ENCODE data around the gene SAA2. TPM values are rescaled to one million over a fixed set of nuclear protein-coding genes. Genes with fewer than 3 reads are reported as not detected.
A peak's percentile ranks its signal among the peaks of the same experiment; 100 is the strongest.
"Not testable (repeated sequence)": the region's sequence is repeated elsewhere in the genome, so short reads cannot be mapped to it uniquely, and the experiment has no call there.

SAA2 gene
- polyA plus RNA-seq, 1 donor = not detected

GRCh38 chr11:18247191-18247581 lies 1.3 kb downstream of the SAA2 start:
- not testable (repeated sequence) for DNase-seq

DNA sequence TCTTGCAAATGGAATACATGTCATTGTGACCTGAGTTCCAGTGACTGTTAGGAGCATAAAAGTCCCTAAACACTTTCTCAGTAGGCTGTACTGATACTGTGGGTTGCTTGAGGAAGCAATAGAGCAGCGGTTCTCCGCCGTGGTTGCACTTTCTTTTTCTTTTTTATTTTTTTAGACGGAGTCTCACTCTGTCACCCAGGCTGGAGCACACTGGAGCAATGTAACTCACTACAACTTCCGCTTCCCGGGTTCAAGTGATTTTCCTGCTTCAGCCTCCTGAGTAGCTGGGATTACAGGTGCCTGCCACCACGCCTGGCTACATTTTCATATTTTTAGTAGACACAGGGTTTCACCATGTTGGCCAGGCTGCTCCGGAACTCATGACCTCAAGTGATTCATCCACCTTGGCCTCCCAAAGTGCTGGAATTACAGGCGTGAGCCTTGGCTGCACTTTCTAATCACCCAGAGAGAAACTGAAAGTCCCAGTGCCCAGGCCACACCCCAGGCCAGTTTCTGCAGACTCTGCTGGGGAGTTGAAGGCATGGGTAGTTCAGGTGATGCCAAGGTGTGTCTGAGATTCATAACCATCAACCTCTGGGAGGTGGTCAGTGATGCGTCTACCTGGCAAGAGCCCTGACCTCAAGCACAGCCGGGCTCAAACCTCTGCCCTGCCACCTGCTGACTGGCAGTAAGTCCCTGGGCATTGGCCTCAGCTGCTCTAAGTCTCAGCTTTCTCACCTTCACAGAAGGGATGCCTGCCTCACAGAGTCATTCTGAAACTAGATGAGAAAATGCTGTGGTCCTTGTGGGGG lies 1.9 kb downstream of the SAA2 start:
- DNase-seq = not testable (repeated sequence)

- no peak for DNase-seq
These were observed 3.1 kb downstream of the SAA2 start for GRCh38 chr11:18245396-18245795.

DNA sequence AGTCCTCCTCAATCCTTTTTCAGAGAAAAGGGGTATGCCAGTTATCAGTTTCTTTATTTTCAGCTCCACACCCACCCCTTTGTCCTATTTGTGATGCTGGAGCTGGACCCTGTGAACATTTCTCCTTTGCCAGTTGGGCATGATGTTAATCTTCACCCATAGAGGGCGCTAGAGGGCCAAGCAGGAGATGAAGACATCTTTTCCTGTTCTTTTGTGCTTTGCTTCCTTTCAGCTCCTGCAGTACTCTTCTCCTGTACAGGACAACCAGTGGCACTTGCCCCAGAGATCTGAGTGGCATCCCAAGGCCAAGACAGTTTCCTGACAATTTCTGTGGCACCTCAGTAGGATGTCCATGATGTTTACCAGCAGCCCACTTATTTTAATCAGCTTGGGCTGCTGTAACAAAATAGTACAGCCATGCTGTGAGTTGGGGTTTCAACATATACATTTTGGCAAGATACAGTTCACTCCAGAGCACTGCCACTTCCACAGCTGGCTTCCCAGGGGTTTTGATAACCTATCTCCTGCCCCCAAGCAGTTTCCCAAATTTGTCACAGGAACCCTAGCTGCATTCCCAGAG lies 4.6 kb downstream of the SAA2 start:
- DNase-seq = peak; percentile 22

- no peak for DNase-seq
These were observed 8.8 kb downstream of the SAA2 start for GRCh38 chr11:18239655-18240054.

DNA sequence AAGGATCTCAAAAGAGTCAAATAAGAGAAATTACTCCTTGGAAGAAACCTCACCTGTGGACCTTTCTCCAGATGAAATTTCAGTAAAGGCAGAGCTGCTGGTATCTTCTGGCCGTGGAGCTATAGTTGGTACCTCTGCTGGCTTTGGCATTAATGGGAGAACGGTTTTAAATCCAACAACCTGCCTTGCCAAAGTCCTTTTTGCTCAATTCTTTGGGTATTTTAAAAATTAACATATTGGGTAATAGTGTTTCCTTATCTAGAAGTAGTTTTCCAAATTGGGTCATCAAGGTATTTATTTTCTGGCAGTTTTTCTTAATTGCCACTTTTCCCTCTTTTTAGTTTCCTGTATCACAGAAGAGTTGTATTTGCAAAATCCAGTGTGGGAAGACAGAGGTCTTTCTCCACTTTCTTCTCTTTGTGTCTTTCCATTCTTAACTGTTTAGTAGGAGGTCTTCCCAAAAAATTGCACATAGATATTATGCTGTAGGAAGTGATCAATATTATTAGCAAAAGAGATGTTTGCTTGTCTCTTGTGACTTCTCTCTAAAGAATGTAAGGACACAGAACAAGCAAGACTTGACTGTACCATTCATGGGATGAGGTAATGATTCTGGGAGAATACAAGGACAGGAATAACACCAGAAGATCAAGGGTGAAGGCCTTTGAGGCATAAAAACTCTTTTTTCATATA lies 11.7 kb downstream of the SAA2 start, which contains the start of gene SAA4:
Gene SAA4, minus strand, starts transcription at position 139 of the 693 bp plus-strand sequence. CDS start 876 bp downstream, outside the sequence.
- no peak for DNase-seq

DNA sequence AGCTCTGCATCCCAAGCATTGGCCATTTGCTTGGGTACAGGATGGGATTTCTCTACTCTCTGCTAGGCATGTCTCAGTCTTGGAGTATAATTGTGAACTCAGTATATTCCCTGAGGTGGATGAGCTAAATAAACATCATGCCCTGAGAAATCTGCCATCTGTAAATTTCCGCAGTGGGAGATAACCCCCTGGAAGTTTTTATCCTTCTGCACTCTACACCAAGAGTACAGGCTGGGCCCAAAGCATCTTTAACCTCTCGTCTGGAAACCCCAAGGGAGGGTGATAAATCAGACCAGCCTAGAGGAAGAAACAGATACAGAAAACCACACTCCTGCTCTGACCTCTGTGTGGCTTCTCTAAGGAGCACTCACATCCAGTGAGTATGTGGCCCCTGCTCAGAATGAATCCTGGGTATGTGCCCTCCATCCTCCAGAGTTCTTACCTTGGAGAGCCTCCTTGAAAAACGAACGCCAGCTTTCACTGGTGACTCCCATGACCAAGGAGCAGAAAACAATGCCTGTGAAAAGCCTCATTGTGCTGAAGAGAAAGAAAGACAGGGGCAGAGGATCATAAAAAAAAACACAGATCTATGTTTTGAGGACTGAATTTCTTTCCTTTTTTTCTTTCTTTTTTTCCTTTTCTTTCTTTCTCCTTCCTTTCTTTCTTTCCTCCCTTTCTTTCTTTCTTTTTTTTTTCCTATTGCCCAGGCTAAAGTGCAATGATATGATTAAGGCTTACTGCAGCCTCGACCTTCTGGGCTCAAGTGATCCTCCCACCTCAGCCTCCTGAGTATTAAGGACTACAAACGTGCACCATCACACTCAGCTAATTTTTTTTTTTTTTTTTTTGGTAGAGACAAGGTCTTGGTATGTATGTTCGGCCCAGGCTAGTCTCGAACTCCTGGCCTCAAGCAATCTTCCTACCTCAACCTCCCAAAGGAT lies 12.8 kb downstream of the SAA2 start:
- DNase-seq = no peak

GRCh38 chr11:18233912-18234311 lies 14.6 kb downstream of the SAA2 start:
- DNase-seq = no peak

GRCh38 chr11:18230859-18231258 lies 17.6 kb downstream of the SAA2 start:
- DNase-seq = no peak

DNA sequence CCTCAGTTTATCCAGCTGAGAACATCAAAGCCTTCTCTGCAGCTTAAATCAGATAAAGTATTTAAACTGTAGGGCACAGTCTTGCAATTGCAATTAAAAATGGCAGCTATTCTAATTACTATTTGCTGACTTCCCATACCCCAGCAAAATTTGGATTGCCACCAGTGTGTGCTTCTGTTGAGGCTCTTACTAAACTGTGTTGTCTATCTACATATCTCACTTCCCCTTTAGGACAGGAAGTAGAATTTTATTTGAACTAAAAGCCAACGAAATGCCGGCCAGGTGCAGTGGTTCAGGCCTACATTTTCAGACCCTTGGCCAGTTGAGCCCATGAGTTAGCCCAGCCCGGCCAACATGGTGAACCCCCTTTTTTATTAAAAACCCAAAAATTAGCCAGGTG lies 19.0 kb downstream of the SAA2 start:
- no peak for DNase-seq

DNA sequence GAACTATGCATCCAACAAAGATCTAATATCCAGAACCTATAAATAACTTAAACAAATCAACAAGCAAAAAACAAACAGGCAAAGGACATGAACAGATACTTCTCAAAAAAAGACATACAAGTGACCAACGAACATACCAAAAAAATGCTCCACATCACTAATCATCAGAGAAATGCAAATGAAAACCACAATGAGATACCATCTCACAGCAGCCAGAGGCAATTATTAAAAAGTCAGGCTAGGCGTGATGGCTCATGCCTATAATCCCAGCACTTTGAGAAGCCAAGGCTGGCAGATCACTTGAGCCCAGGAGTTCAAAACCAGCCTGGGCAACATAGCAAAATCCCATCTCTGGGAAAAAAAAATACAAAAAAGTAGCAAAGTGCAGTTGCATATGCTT lies 22.6 kb downstream of the SAA2 start:
- no peak for DNase-seq

DNA sequence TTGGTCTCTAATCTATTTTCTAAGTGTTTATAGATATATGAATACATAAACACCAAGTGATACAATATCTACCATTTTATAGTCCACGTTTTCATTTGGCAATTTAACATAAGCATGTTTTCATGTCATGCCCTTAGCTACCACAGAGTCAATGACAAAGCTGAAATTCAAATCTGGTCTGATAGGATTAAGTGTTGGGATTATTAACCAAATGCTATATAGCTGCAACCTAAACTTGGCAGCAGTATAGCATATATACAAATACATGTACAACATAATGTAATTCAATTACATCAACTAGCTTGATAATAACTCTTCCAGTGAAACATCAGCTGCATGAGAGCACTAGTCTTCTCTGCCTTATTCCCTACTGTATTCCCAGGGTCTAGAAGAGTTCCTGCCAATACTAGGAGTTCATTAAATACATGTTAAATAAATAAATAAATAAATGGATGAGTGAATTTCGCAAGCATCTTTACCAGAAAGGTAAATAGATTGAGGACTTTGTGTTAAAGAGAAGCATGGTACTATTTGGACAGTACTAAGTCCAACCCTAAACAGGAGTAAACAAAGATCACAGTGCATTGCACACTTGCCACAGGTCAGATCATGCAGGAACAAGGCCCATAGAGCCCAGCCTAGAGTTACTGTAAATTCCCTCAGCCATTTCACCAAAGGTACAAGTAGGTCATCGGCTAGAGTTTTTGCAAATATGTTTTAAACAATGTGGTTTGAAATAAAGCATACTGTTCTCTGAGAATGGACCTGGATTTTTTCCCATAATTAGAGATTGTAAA lies 24.7 kb downstream of the SAA2 start:
- no peak for DNase-seq

DNA sequence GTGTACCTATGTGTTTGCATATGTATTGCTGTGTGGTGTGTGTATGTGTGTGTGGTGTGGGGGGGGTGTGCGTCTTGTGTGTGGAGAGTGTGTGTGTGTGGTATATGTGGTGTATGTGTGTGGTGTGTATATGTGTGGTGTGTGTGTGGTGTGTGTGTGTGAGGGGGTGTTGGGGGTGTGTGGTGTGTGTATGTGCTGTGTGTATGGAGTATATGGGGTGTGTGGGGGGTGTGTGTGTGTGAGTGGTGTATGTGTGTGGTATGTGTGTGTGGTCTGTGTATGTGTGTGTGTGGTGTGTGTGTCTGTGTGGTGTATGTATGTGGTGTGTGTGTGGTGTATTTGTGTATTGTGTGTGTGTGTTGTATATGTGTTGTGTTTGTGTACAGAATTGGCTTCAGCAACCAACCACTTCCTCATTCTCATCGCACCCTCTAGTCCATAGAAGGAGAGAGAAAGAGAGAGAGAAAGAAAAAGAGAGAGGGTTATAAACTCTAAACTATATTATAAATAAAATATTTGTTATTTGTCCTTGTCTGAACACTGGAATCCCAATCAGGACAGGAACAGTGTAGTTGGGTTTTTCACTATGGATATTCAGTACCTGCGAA lies 25.6 kb downstream of the SAA2 start:
- no peak for DNase-seq

DNA sequence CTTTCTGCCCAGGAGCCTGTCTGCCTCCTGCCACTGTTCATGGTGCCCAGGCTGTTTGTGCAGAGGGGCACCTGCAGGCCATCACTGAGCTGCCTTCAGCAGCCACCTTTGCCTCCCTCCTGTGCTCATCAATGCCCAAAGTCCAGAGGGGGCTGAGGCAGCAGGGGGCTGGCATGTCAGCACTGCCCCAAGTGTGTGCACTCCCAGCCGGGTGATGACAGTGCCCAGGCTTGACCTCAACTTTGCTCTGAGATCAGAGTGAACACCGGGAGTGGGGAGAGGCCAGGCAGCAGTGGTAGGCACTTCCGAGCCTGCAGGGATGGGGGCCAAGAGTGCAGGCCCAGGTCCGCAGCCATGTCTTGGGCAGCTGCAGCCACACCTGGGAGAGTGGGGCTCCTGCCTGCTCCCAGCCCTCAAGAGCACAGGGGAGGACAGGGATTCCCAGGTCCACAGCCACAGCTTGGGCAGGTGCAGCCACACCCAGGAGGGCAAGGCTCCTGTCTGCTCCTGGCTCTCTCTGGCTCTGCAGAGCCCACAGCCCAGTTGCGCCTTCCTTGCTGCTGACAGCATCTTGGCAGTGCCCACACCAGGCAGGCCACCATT lies 27.1 kb downstream of the SAA2 start:
- no peak for DNase-seq

DNA sequence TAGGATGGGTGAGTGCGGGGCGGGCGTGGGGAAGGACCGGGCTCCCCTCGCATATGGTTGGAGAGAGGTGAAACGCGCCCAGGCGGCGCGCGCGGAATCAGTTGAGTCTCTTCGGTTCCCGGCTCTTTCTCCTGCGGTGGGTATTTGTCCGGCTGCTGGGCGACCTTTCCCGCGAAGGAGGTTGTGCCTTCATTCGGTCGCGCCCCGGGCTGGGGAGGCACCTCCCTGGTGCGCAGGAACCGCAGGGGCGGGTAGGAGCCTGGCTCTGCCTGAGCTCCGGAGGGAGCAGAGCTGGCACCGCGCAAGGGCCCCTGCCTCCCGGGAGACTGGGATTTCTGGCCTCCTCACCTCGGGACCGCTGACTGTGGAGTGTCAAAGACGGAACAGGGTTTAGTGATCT lies 39.4 kb downstream of the SAA2 start:
- DNase-seq = no peak

DNA sequence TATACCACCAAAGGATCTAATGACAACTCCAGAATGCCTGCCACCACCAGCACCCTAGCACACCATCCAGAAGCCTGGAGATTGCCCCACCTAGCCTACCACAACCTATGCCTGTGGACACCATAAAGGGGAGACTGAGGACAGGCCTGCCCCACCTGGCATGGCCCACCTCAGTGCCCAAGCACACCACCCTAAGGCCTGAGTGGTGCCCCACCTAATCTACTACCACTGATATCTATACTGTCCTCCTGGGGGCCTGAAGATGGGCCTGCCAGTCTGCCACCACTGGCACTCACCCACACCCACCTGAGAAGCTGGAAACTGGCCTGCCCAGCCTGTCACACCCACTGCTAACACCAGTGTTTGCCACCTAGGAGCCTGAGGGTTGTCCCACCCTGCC lies 43.7 kb downstream of the SAA2 start:
- DNase-seq = no peak

GRCh38 chr11:18204220-18204619 lies 44.2 kb downstream of the SAA2 start:
- no peak for DNase-seq

DNA sequence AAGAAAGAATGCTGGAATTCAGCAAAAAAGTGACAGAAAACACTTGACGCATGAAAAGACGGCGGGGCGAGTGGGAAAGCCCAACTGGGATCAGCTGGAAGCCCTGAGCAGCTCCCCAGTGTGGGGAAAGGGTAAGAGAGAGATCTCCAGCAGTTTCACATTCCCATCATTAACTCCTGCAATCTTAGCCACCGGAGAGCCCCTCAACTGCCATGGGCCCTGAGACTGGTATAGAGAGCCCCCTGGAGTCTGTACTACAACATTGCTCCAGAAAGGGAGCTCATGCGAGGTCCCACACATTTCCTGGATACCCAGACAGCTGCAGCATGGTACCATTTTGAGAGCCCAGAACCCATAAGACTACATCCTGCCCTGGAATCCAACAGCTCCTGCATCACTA lies 44.7 kb downstream of the SAA2 start:
- no peak for DNase-seq

- not testable (repeated sequence) for DNase-seq
These were observed 50.7 kb downstream of the SAA2 start for GRCh38 chr11:18197738-18198137.

- DNase-seq = no peak
These were observed 51.9 kb downstream of the SAA2 start for GRCh38 chr11:18196532-18196931.
